Natural killer cell treated with Interleukin-12 subunit alpha and Interleukin-12 subunit beta and Interleukin-15 and Interleukin-18, amount 100 ng/mL, for 72 hours (primary cell): ENCODE results near the gene OTUD4. TPM values are rescaled to one million over a fixed set of nuclear protein-coding genes. Genes with fewer than 3 reads are reported as not detected.
"Not testable (repeated sequence)": the region's sequence is repeated elsewhere in the genome, so short reads cannot be mapped to it uniquely, and the experiment has no call there.

Source experiments
- ATAC-seq, 2 donors: fragments of 150-1000 bp; cut with Tn5 transposase in 1 of 2; sonication (Bioruptor Pico), chemical (Tn5 transposase) in 1 of 2; 2 replicates each; pipeline ENCODE4 v1.10.0; 2021
- DNase-seq: peaks from one replicate; pipeline ENCODE4 v3.0.0; 2022; ENCODE audit warnings: low spot score
- H3K27ac Mint-ChIP-seq, 2 donors: 1 replicate in 1 of 2; 2 replicates in 1 of 2; pipeline ENCODE4 v1.8.0; 2022; ENCODE audit warnings: mixed read lengths in 2 of 2, mild to moderate bottlenecking in 1 of 2, moderate library complexity in 1 of 2
- H3K27me3 Mint-ChIP-seq, 2 donors: 1 replicate in 1 of 2; 2 replicates in 1 of 2; pipeline ENCODE4 v1.8.0; 2022; ENCODE audit warnings: mixed read lengths in 2 of 2
- H3K36me3 Mint-ChIP-seq: one replicate; pipeline ENCODE4 v1.8.0; 2022; ENCODE audit warnings: mixed read lengths
- H3K4me1 Mint-ChIP-seq, 2 donors: 1 replicate in 1 of 2; 2 replicates in 1 of 2; pipeline ENCODE4 v1.8.0; 2022; ENCODE audit warnings: low read depth in 2 of 2, mixed read lengths in 2 of 2, mild to moderate bottlenecking in 1 of 2
- H3K4me3 Mint-ChIP-seq: one replicate; pipeline ENCODE4 v1.8.0; 2022; ENCODE audit warnings: mixed read lengths
- H3K9me3 Mint-ChIP-seq: 2 replicates; pipeline ENCODE4 v1.8.0; 2022; ENCODE audit warnings: mixed read lengths
- total RNA-seq, 2 donors: library from RNA; stranded (reverse); gene quantifications; one replicate each; pipeline ENCODE4 v1.2.3, GENCODE V29; 2022

Gene OTUD4
- total RNA-seq, 2 donors from 2014 or later, result 44.1 to 60.8 TPM

DNA sequence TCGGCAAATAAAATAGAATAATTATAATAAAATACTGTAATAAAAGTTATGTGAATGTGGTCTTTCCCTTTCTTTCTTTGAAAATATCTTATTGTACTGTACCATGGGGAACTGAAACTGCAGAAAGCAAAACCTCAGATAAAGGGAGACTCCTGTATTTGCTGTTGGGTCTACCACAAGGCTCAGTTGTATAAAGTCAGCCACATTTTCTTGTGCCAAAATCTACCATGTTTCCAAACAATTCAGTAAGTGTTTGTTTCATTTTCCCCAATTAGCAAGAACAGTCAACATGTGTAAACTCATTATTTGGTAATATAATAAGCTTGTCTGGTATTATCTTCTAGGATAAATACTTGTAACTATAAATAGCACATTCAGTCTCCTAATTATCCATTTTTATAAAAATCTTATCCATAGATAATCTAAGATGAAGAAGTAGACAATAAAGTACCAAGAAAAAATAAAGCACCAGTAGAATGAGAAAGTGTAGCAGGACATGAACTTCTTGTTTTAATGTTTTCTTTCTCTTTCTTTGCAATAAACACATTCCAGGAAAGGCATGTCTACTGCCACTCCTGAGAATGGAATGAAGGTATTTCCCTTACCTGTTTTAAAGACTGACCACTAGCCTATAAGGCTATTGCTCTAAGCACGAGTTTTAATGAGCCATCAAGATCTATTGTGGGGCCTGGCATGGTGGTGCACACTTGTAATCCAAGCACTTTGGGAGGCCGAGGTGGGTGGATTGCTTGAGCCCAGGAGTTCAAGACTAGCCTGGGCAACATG lies 15.0 kb upstream of the OTUD4 start:
- H3K36me3 Mint-ChIP-seq, result no peaks in the 10 kb centered on the region
- H3K27me3 Mint-ChIP-seq, result peaks cover 8 to 25% of the 10 kb centered on the region in 2 donors
- DNase-seq (no peak), ATAC-seq (no peak)
- no peak overlapping the region for H3K4me3 Mint-ChIP-seq
- H3K27ac Mint-ChIP-seq, result no peak overlapping the region
- H3K4me1 Mint-ChIP-seq, result no peaks in the 10 kb centered on the region
- H3K9me3 Mint-ChIP-seq, result no peaks in the 10 kb centered on the region

DNA sequence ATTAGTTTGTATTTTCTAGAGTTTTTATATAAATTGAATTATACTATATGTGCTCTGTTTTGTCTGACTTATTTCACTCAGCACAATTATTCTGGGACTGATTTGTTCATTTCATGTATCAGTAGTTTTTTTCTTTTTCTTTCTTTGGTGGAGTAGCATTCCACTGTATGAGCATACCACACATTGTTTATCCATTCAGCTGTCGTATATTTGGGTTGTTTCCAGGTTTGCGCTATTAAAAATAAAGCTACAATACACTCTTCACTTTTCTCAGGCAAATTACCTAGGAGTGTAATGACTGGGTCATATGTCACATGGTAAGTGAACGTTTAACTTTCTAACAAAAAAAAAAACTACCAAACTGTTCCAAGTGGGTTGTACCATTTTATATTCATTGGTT lies 9.6 kb upstream of the OTUD4 start:
- no peaks in the 10 kb centered on the region for H3K4me1 Mint-ChIP-seq
- no peaks in the 10 kb centered on the region for H3K36me3 Mint-ChIP-seq
- no peak for DNase-seq
- H3K27ac Mint-ChIP-seq, result no peak overlapping the region
- H3K27me3 Mint-ChIP-seq, result peaks cover 5 to 7% of the 10 kb centered on the region in 2 donors
- no peak overlapping the region for H3K4me3 Mint-ChIP-seq
- H3K9me3 Mint-ChIP-seq, result no peaks in the 10 kb centered on the region
- no peak for ATAC-seq

DNA sequence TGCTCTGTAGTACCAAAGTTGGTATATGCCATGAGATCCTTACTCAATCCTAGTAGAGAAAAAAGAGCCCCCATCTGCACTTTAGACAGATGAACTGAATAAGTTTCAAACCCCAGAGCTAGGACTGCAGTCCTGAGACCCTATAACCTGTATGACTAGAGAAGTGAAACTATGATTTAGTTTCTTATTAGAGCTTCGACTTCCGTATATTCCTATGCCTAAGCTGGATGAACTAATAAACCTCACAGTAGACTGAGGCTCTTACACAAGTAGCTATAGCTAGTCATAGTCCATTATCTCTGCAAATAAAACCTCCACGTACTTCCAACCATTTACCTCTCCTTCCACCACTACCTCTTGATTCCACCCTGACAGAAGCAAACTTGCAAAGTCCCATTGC lies 6.3 kb upstream of the OTUD4 start:
- H3K27me3 Mint-ChIP-seq, result no peaks in the 10 kb centered on the region

DNA sequence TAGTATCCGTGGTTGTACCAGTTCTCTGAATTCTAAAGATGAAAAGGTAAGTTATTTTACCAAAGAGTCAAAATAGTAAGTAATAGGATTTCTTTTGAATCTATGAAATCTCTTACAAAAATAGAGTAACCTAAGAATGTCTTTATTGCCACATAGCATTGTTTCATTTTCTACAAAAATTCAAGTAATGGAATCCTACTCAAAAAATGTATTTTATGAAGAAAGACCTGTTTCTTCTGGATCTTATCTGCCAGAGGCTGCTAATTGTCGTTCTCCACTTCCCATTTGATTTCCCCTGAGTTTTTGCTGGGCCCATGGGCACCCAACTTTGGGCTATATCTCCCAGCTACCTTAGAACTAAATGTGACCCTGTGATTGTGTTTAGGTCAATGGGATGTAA lies 3.2 kb upstream of the OTUD4 start:
- DNase-seq (no peak), ATAC-seq (no peak)
- no peak overlapping the region for H3K27ac Mint-ChIP-seq
- H3K4me1 Mint-ChIP-seq, result peaks cover 7 to 17% of the 10 kb centered on the region in 2 donors
- no peaks in the 10 kb centered on the region for H3K36me3 Mint-ChIP-seq
- H3K9me3 Mint-ChIP-seq, result no peaks in the 10 kb centered on the region
- H3K27me3 Mint-ChIP-seq, result no peaks in the 10 kb centered on the region
- no peak overlapping the region for H3K4me3 Mint-ChIP-seq

More for the DNA sequence above, 6.3 kb upstream of the OTUD4 start:
- ATAC-seq (no peak), DNase-seq (no peak)
- Mint-ChIP-seq H3K36me3 (no peaks in the 10 kb centered on the region), H3K27ac (no peak overlapping the region), H3K9me3 (no peaks in the 10 kb centered on the region), H3K4me3 (no peak overlapping the region), H3K4me1 (no peaks in the 10 kb centered on the region)

DNA sequence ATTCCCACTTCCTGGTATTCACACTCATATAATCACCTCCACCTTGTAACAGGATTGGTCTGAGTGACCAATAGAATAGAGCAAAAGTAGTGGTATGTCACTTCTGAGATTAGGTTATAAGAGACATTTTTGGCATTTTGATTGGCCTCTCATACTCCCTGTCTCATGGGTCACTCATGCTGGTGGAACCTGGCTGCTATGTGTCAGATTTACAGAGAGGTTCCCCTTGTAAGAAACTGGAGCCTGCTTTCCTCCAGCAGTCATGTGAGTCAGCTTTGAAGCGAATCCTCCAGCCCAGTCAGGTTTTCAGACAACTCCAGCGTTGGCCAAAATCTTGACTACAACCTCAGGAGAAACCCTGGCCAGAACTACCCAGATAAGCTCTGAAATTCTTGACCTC lies 2.6 kb upstream of the OTUD4 start:
- ATAC-seq, result no peak
- Mint-ChIP-seq H3K9me3 (no peaks in the 10 kb centered on the region), H3K4me1 (peaks cover 11 to 22% of the 10 kb centered on the region in 2 donors), H3K36me3 (no peaks in the 10 kb centered on the region), H3K27ac (no peak overlapping the region), H3K4me3 (no peak overlapping the region), H3K27me3 (no peaks in the 10 kb centered on the region)
- no peak for DNase-seq

DNA sequence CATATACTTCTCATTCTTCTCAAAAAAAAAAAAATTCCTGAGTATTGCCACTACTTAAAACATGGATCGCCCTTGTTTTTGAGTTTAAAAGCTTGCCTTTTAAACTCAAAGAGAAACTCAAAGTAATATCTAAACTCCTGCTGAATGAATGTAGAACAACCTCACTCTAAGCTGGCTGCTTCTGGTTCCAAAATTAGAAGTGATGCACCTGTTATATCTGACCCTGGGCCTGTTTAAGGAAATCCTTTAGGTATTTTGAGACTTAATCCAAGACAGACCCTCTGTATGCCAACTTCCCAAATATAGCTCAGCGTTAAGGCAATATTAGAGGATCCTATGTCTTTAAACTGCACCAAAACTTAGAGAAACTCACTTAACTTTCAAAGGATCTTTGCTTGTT lies 1.8 kb upstream of the OTUD4 start:
- DNase-seq, result no peak
- no peaks in the 10 kb centered on the region for H3K9me3 Mint-ChIP-seq
- no peak for ATAC-seq
- H3K27me3 Mint-ChIP-seq, result no peaks in the 10 kb centered on the region
- no peaks in the 10 kb centered on the region for H3K36me3 Mint-ChIP-seq
- peak overlapping the region; percentile 44 to 51 for H3K27ac Mint-ChIP-seq
- H3K4me1 Mint-ChIP-seq, result peaks cover 16 to 30% of the 10 kb centered on the region in 2 donors
- peak overlapping the region; percentile 36 for H3K4me3 Mint-ChIP-seq

DNA sequence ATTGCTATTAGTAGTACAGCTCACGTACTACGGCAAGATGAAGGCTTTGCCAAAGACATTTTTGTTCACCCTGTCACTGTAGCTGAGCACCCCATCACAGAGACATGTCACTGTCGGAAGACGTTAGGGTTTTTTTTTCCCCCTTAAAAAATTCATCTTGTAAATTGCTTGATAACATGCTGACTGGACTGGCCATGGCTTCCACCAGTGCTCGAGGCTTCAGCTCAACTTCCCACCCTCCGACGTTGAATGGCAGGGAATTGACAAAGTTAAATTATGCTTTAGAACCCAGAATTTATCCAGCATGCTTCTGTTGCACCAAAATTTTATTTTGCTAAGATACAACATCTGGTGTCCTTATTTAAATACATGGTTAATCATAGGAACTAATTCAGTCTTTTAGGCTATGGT lies 707 bp upstream of the OTUD4 start:
- Mint-ChIP-seq H3K27ac (peak overlapping the region; percentile 79 to 86), H3K4me3 (peak overlapping the region; percentile 86), H3K9me3 (no peaks in the 10 kb centered on the region), H3K4me1 (peaks cover 19 to 35% of the 10 kb centered on the region in 2 donors), H3K27me3 (no peaks in the 10 kb centered on the region), H3K36me3 (no peaks in the 10 kb centered on the region)
- DNase-seq, result no peak
- no peak for ATAC-seq

DNA sequence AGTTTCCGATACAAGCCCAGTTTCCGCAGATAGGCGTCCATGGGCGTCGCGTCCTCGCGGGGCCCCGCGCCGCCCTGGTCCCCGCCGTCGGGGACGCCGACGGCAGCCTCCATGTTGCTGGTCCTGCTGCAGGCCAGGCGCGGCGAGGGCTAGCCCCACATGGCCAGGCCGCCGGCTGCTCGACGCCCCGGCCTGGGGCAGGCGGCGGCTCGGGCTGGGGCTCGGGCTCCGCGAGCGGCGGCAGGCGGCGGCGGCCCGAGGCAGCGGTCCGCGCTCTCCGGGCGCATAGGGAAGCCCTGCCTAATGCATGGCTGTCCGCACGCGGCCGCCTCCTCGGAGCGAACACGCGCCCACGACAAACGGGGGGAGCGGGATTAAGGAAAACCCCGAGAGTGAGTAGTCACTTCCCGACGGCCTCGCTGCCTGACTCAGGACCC lies 510 bp downstream of the OTUD4 start:
- not testable (repeated sequence) for DNase-seq, H3K9me3 Mint-ChIP-seq, H3K27me3 Mint-ChIP-seq, H3K36me3 Mint-ChIP-seq
- Mint-ChIP-seq H3K4me1 (peaks cover 20 to 39% of the 10 kb centered on the region in 2 donors), H3K27ac (peak overlapping the region; percentile 47 to 79), H3K4me3 (peak overlapping the region; percentile 86)
- ATAC-seq, result peak; percentile 59 to 74

DNA sequence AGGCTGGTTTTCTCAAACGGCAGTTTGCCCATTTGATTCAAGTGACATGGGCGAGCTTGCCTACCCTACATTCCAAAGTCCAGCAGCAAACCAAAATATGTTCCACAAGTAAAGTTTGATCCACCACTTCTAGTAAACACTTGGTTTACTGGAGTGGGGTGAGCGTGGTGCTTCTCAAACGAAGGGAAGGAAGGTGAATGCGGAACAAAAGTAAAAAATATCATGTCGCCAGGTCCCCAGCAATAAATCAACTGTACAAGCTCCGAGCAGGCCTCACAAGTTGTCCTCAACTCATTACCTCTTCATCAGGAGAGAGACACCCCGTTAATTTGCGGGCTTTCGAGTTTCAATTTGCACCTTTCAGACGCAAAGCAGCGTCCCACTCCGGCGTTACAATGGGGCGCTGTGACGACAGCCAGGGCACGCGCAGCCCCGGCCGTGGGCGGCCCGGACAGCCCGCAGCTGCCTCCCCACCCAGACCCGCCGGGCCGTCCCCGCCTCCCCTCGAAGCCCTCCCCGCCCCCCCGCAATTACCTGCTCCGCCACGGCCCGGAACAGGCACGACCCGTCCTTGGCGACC lies 1.0 kb downstream of the OTUD4 start:
- Mint-ChIP-seq H3K4me1 (peaks cover 24 to 44% of the 10 kb centered on the region in 2 donors), H3K27me3 (no peaks in the 10 kb centered on the region), H3K36me3 (peaks cover 8% of the 10 kb centered on the region), H3K27ac (peak overlapping the region; percentile 79 to 93), H3K4me3 (peak overlapping the region; percentile 86), H3K9me3 (no peaks in the 10 kb centered on the region)
- DNase-seq, result peak; percentile 87
- peak; percentile 69 to 71 for ATAC-seq

DNA sequence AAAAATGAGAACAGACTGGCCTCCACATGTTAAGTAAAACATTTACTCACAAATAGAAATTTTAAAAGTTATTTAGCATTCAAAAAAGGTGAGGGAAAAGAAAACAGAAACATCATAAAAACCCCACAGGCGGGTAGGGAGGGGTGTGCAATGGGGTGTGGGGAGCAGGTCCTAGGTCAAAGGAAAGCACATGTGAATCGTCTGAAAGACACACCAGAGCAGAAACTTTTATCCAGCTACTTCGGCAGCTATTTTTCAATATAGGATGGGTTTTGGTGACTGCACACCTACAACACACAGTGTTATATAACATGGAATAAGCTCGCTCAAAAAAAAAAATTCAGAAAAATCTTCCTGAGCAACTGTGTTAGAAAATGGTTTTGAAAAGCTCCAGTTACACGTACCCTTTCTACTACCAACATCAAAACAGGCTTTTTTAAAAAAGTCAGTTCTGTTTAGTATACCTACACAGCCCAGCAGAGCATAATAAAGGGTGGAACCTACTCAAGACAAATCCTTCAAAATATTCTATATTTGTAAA lies 1.6 kb downstream of the OTUD4 start:
- Mint-ChIP-seq H3K9me3 (no peaks in the 10 kb centered on the region), H3K4me3 (peak overlapping the region; percentile 86)

DNA sequence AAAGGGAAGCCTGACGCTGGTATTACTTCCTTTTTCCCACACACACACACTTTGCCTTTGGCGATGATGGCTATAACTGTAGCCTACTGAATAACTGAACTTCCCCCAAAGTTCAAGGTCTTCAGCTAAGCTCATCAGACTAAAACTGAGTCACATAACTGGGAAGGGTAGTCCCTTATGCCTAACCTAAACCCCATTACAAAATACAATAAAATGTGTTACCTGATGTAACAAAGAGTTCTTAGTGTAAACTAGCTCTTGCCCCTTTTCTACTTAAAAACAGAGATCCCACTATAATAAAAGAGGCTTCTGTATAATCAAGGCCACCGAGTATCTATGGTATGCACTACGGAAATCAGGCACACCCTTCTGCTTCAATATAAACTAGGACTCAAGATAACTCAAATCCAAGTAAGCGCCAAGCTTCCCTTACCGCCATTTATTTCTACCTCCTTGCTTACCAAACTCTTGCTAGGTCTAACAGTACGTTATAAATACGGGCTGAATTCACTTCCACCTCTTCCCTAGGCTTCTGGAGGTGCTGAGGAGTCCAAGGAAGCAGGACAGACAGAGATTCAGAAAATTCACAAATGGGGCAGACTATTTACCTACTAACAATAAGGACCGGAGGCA lies 2.4 kb downstream of the OTUD4 start:
- no peak for ATAC-seq

More for the DNA sequence above, 1.6 kb downstream of the OTUD4 start:
- peaks cover 13% of the 10 kb centered on the region for H3K36me3 Mint-ChIP-seq
- H3K27ac Mint-ChIP-seq, result peak overlapping the region; percentile 79 to 93
- ATAC-seq, result no peak
- H3K4me1 Mint-ChIP-seq, result peaks cover 28 to 48% of the 10 kb centered on the region in 2 donors
- no peak for DNase-seq
- H3K27me3 Mint-ChIP-seq, result no peaks in the 10 kb centered on the region

DNA sequence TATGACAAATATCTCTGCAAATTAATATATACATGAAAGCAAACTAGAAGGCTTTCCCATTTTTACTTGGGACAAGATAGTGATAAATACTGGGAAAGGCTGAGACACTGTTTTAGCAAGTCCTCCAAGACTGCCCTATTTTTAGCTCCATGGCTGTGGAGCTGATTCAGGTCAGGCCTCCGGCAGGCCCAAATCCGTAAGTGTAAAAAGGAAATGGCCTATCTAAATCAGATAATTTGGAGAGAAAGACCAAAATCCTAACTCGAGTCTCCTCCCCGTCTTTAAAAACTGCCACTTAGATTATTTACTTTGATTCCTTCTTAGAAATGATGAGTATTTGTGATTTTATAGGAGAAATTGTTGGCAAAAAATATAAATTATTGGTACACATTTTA lies 2.9 kb downstream of the OTUD4 start:
- Mint-ChIP-seq H3K4me1 (peaks cover 31 to 53% of the 10 kb centered on the region in 2 donors), H3K36me3 (peaks cover 18% of the 10 kb centered on the region), H3K27ac (peak overlapping the region; percentile 79 to 93), H3K27me3 (no peaks in the 10 kb centered on the region), H3K4me3 (peak overlapping the region; percentile 86), H3K9me3 (no peaks in the 10 kb centered on the region)
- ATAC-seq (no peak), DNase-seq (no peak)

More for the DNA sequence above, 2.4 kb downstream of the OTUD4 start:
- Mint-ChIP-seq H3K36me3 (peaks cover 18% of the 10 kb centered on the region), H3K27me3 (no peaks in the 10 kb centered on the region), H3K9me3 (no peaks in the 10 kb centered on the region), H3K4me1 (peaks cover 31 to 53% of the 10 kb centered on the region in 2 donors), H3K4me3 (peak overlapping the region; percentile 86), H3K27ac (peak overlapping the region; percentile 79 to 93)
- no peak for DNase-seq

DNA sequence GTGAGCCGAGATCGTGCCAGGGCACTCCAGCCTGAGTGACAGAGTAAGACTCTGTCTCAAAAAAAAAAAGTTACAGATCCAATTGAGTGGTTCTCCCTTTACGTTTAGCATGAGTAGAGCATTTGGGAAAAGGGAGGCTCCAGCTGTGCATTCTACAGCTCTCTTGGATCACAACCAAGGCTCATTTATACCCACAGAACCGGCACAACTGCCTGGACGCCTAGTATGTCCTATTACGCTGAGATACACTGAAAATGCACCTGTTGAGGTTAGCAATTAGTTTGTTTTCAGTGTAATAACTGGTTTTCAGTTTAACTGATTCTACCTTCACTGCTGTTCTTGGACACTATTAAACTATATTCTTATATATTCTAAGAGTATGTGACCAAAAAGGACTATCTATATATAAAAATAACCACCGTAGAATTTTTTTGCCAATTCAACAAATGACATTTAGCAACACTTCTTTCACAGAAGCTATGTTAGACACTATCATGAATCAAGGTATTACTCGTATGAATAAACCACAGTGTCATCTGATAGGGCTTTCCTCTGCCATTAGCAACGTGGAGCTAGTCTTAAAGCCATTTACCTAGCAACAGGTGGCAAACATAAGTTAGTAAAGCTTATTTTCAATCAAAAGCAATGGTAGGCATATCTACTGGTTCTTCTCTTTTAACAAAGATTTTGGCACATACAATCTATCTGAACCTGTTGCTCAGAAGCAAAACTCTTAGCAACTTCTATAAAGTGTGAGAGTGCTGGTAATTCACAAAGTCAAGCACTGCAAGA lies 3.6 kb downstream of the OTUD4 start:
- DNase-seq (no peak), ATAC-seq (no peak)
- Mint-ChIP-seq H3K4me1 (peaks cover 34 to 53% of the 10 kb centered on the region in 2 donors), H3K27me3 (no peaks in the 10 kb centered on the region), H3K36me3 (peaks cover 18% of the 10 kb centered on the region), H3K27ac (peak overlapping the region; percentile 79 to 93), H3K9me3 (no peaks in the 10 kb centered on the region), H3K4me3 (peak overlapping the region; percentile 86)
